ENCODE data around the gene DPPA5.

The DPPA5 gene

GRCh38 chr6:73314577-73315492, 39.2 kb downstream of the DPPA5 start:
- no peak for TF ChIP-seq SIN3A (IDR thresholded peaks at IDR 0.05; ENCODE audit: borderline replicate concordance, insufficient read depth, low read length)
- no peak for TF ChIP-seq FOXP2 (optimal IDR thresholded peaks at IDR 0.05; ENCODE audit: borderline replicate concordance, extremely low read depth, extremely low read length, insufficient read depth)
- no peak for TF ChIP-seq TAF1 (IDR thresholded peaks at IDR 0.05; ENCODE audit: borderline replicate concordance, insufficient read depth, low read length)
- no peak for TF ChIP-seq REST (IDR thresholded peaks at IDR 0.05; ENCODE audit: insufficient read depth in 1 of 2, low read depth in 2 of 2, low read length in 2 of 2)
- TF ChIP-seq POLR2AphosphoS5 (IDR thresholded peaks at IDR 0.05; ENCODE audit: low read depth, low read length), result no peak

GRCh38 chr6:73309785-73310502, 44.1 kb downstream of the DPPA5 start:
- TF ChIP-seq POLR2AphosphoS5 (IDR thresholded peaks at IDR 0.05; ENCODE audit: low read depth, low read length) (no peak), SIN3A (IDR thresholded peaks at IDR 0.05; ENCODE audit: borderline replicate concordance, insufficient read depth, low read length) (no peak), FOXP2 (optimal IDR thresholded peaks at IDR 0.05; ENCODE audit: borderline replicate concordance, extremely low read depth, extremely low read length, insufficient read depth) (no peak), TAF1 (IDR thresholded peaks at IDR 0.05; ENCODE audit: borderline replicate concordance, insufficient read depth, low read length) (no peak), REST (IDR thresholded peaks at IDR 0.05; ENCODE audit: insufficient read depth in 1 of 2, low read depth in 2 of 2, low read length in 2 of 2) (no peak)

DNA sequence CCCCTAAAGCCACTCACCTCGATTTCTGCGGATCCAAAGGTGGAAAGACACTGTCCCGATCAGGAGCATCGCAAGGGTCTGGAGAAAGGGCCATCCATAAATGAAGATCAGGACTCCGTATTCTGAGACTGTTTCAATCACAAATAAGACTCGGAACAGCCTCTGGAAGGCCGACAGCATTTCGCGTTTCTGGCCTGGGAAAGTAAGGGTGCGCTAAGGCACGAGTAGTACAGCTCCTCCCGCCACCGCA, 44.6 kb downstream of the DPPA5 start:
- TF ChIP-seq FOXP2 (optimal IDR thresholded peaks at IDR 0.05; ENCODE audit: borderline replicate concordance, extremely low read depth, extremely low read length, insufficient read depth), result no peak
- no peak for TF ChIP-seq REST (IDR thresholded peaks at IDR 0.05; ENCODE audit: insufficient read depth in 1 of 2, low read depth in 2 of 2, low read length in 2 of 2)
- no peak for TF ChIP-seq POLR2AphosphoS5 (IDR thresholded peaks at IDR 0.05; ENCODE audit: low read depth, low read length)
- TF ChIP-seq SIN3A (IDR thresholded peaks at IDR 0.05; ENCODE audit: borderline replicate concordance, insufficient read depth, low read length), result no peak
- no peak for TF ChIP-seq TAF1 (IDR thresholded peaks at IDR 0.05; ENCODE audit: borderline replicate concordance, insufficient read depth, low read length)

- TF ChIP-seq SIN3A (IDR thresholded peaks at IDR 0.05; ENCODE audit: borderline replicate concordance, insufficient read depth, low read length), result no peak
- no peak for TF ChIP-seq REST (IDR thresholded peaks at IDR 0.05; ENCODE audit: insufficient read depth in 1 of 2, low read depth in 2 of 2, low read length in 2 of 2)
- TF ChIP-seq TAF1 (IDR thresholded peaks at IDR 0.05; ENCODE audit: borderline replicate concordance, insufficient read depth, low read length), result no peak
- no peak for TF ChIP-seq POLR2AphosphoS5 (IDR thresholded peaks at IDR 0.05; ENCODE audit: low read depth, low read length)
These were observed 45.2 kb downstream of the DPPA5 start for GRCh38 chr6:73308712-73309534.

Data from PFSK-1 (cell line).